ENCODE measurements around the gene ADRA2C. TPM values are rescaled to one million over a fixed set of nuclear protein-coding genes. Genes with fewer than 3 reads are reported as not detected.
A peak's percentile ranks its signal among the peaks of the same experiment; 100 is the strongest.

ADRA2C gene
- polyA plus RNA-seq, result not detected

- Mint-ChIP-seq H3K36me3 (no peaks in the 10 kb centered on the region), H3K9me3 (peaks cover 0 to 2% (median 0%) of the 10 kb centered on the region in 6 donors), H3K4me1 (peaks cover 6 to 11% of the 10 kb centered on the region in 2 donors), H3K4me3 (peak within 1 kb of the TSS in 4 of 5 donors; percentile 18 to 61 (median 49)), H3K27ac (no peak within 1 kb of the TSS), H3K27me3 (ENCODE audit: low read depth in 3 of 3) (peaks cover 6 to 19% (median 8%) of the 10 kb centered on the region in 3 donors)
- no peak for DNase-seq
These were observed at the start of gene ADRA2C for GRCh38 chr4:3766036-3766784. ADRA2C (plus strand) TSS chr4:3766385; CDS start chr4:3766607, 222 bp downstream.

- Mint-ChIP-seq H3K9me3 (peaks cover 0 to 5% (median 0%) of the 10 kb centered on the region in 6 donors), H3K27ac (no peak overlapping the region)
These were observed 49.5 kb upstream of the ADRA2C start for GRCh38 chr4:3716631-3717235.

DNA sequence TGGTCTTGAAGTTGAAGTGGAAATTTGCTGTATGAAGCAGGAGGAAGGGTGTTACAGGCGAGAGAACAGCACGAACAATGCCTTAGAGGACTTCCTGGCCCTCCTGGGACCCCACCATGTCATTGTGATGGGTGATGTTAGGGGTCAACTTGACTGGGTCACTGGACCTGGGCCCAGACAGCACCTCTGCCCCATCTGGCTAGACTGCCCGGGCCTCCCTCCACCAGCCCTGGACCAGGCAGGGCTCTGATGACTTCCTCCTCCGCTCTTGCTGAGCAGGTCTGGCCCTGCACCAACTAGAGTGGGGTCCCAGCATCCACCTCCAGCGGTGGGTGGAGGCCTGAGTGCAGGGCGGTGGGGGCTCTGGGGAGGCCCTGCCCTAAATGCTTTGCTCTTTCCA lies 48.9 kb upstream of the ADRA2C start:
- H3K36me3 Mint-ChIP-seq, result peaks cover 0 to 5% (median 5%) of the 10 kb centered on the region in 3 donors
- no peak overlapping the region for H3K4me3 Mint-ChIP-seq
- peaks cover 0 to 5% (median 0%) of the 10 kb centered on the region in 6 donors for H3K9me3 Mint-ChIP-seq
- DNase-seq, result no peak
- H3K27me3 Mint-ChIP-seq (ENCODE audit: low read depth in 3 of 3), result peaks cover 0 to 11% (median 4%) of the 10 kb centered on the region in 3 donors
- no peaks in the 10 kb centered on the region for H3K4me1 Mint-ChIP-seq
- H3K27ac Mint-ChIP-seq, result no peak overlapping the region

More at GRCh38 chr4:3716631-3717235, 49.5 kb upstream of the ADRA2C start:
- Mint-ChIP-seq H3K4me1 (no peaks in the 10 kb centered on the region), H3K36me3 (peaks cover 0 to 5% (median 5%) of the 10 kb centered on the region in 3 donors), H3K4me3 (no peak overlapping the region), H3K27me3 (ENCODE audit: low read depth in 3 of 3) (peaks cover 0 to 11% (median 4%) of the 10 kb centered on the region in 3 donors)
- no peak for DNase-seq

DNA sequence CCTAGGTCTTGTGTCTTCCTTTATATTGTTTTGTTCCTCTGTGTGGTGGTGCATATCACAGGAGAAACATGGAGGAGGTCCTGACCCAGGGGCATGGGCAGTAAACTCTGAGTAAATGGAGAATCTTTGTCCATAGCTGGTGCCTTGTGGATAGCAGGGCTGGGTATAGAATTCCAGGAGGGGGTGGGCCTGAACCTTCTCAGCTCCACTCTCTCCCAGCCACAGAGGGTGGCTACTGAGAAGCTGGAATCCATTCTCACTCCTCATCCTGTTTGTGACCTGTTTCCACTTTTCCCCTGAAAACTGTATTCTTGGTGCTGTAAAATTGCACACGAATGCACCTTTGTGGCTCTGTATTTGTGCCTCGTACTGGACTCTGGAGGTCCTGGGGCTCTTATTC lies 47.7 kb upstream of the ADRA2C start:
- no peaks in the 10 kb centered on the region for H3K4me1 Mint-ChIP-seq

DNA sequence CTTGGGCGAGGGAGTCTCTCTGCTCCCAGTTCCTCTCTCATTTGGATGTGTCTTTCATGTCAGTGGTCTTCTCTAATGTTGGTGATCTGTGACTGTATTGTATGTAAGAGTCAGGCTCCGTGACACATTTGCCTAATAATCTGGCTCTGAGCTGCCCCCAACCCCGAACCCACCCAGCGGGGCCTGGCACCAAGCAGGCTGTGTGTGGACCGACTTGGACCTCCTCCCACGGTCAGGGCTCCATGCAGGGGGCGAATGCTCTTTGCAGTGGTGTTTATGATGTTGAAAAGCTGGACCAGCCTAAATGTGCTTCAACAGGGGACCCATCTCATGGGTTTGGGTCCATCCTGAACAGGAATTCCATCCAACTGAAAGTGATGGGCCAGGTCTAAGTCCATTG lies 47.0 kb upstream of the ADRA2C start:
- H3K9me3 Mint-ChIP-seq, result peaks cover 0 to 5% (median 0%) of the 10 kb centered on the region in 6 donors
- DNase-seq, result no peak
- no peaks in the 10 kb centered on the region for H3K4me1 Mint-ChIP-seq
- H3K4me3 Mint-ChIP-seq, result no peak overlapping the region
- H3K27me3 Mint-ChIP-seq (ENCODE audit: low read depth in 3 of 3), result peaks cover 0 to 11% (median 1%) of the 10 kb centered on the region in 3 donors
- no peak overlapping the region for H3K27ac Mint-ChIP-seq
- peaks cover 0 to 5% (median 5%) of the 10 kb centered on the region in 3 donors for H3K36me3 Mint-ChIP-seq

More for the DNA sequence above, 47.7 kb upstream of the ADRA2C start:
- Mint-ChIP-seq H3K4me3 (no peak overlapping the region), H3K27ac (no peak overlapping the region), H3K36me3 (peaks cover 0 to 5% (median 5%) of the 10 kb centered on the region in 3 donors), H3K9me3 (peaks cover 0 to 5% (median 0%) of the 10 kb centered on the region in 6 donors), H3K27me3 (ENCODE audit: low read depth in 3 of 3) (peaks cover 0 to 11% (median 2%) of the 10 kb centered on the region in 3 donors)
- DNase-seq, result no peak

- Mint-ChIP-seq H3K27ac (no peak overlapping the region), H3K4me1 (no peaks in the 10 kb centered on the region), H3K4me3 (no peak overlapping the region), H3K27me3 (ENCODE audit: low read depth in 3 of 3) (peaks cover 1 to 16% (median 1%) of the 10 kb centered on the region in 3 donors), H3K36me3 (peaks cover 0 to 5% (median 5%) of the 10 kb centered on the region in 3 donors), H3K9me3 (peaks cover 0 to 5% (median 0%) of the 10 kb centered on the region in 6 donors)
- no peak for DNase-seq
These were observed 46.3 kb upstream of the ADRA2C start for GRCh38 chr4:3719836-3720235.

GRCh38 chr4:3720466-3720865 lies 45.7 kb upstream of the ADRA2C start:
- H3K27ac Mint-ChIP-seq, result no peak overlapping the region
- peaks cover 0 to 5% (median 5%) of the 10 kb centered on the region in 3 donors for H3K36me3 Mint-ChIP-seq
- peaks cover 1 to 16% (median 1%) of the 10 kb centered on the region in 3 donors for H3K27me3 Mint-ChIP-seq (ENCODE audit: low read depth in 3 of 3)

DNA sequence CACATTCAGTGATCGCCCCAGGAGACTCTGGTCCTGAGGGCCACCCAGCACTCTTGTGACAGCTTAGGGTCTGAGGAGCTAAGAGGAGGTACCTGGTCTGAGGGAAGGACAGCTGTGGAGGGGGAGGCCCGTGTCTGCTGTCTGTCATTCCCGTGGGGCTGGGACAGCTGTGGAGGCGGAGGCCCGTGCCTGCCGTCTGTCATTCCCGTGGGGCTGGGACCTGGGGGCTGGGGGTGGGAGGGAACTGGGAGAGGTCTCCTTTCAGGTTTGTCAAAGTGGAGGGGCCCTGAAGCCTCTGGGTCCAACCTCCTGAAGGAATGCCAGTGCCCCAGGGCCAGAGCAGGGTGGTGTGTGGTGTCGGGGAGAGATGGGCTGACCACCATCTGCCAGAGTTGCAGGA lies 45.0 kb upstream of the ADRA2C start:
- Mint-ChIP-seq H3K36me3 (peaks cover 0 to 5% (median 5%) of the 10 kb centered on the region in 3 donors), H3K27me3 (ENCODE audit: low read depth in 3 of 3) (peaks cover 1 to 16% (median 3%) of the 10 kb centered on the region in 3 donors), H3K27ac (no peak overlapping the region), H3K4me3 (no peak overlapping the region), H3K9me3 (peaks cover 0 to 5% (median 0%) of the 10 kb centered on the region in 6 donors), H3K4me1 (no peaks in the 10 kb centered on the region)
- no peak for DNase-seq

More at GRCh38 chr4:3720466-3720865, 45.7 kb upstream of the ADRA2C start:
- peaks cover 0 to 5% (median 0%) of the 10 kb centered on the region in 6 donors for H3K9me3 Mint-ChIP-seq
- no peak overlapping the region for H3K4me3 Mint-ChIP-seq
- no peaks in the 10 kb centered on the region for H3K4me1 Mint-ChIP-seq
- no peak for DNase-seq

- Mint-ChIP-seq H3K4me1 (no peaks in the 10 kb centered on the region), H3K27me3 (ENCODE audit: low read depth in 3 of 3) (peaks cover 1 to 18% (median 3%) of the 10 kb centered on the region in 3 donors), H3K36me3 (peaks cover 0 to 5% (median 5%) of the 10 kb centered on the region in 3 donors), H3K27ac (no peak overlapping the region), H3K4me3 (no peak overlapping the region), H3K9me3 (peaks cover 0 to 5% (median 0%) of the 10 kb centered on the region in 6 donors)
- DNase-seq, result no peak
These were observed 44.6 kb upstream of the ADRA2C start for GRCh38 chr4:3721627-3722026.

DNA sequence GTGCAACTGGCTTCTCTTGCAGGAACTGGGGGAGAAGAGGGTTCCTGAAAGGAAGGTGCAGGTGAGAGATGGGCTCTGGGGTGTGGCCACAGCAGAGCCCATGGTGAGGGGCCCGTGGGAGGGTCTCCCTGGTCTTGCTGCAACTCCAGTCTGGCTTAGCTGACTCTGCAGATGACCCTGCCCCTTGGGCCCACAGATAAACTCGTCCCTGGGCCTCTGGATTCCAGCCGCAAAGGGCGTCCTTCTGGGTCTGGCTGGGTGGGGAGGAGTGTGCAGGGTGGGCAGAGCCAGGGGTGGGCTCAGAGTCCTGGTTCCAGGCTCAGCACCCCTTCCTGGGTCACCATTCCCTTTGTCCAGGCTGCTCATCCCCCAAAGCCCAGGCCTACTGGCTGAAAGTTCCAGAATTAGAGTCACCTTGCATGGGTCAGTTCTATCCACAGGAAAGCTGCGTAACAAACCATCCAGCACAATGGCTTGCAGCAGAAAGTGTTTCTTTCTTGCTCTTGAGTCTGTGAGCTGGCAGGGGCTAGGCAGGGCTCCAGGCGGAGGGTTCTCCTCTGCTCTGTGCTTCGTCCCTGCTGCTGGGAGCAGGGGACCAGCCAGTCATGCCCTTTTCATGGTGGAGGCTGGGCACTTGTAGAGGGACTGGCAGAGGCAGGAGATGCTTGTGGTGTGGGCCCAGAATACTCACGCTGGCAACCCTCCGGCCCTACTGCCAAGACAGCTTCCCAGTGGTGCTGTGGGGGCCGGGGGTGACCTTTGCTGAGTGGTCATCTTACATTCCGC lies 43.5 kb upstream of the ADRA2C start:
- Mint-ChIP-seq H3K27ac (no peak overlapping the region), H3K9me3 (peaks cover 0 to 5% (median 0%) of the 10 kb centered on the region in 6 donors), H3K4me1 (no peaks in the 10 kb centered on the region), H3K36me3 (peaks cover 0 to 5% (median 5%) of the 10 kb centered on the region in 3 donors), H3K4me3 (no peak overlapping the region), H3K27me3 (ENCODE audit: low read depth in 3 of 3) (peaks cover 1 to 17% (median 3%) of the 10 kb centered on the region in 3 donors)
- no peak for DNase-seq

- H3K4me3 Mint-ChIP-seq, result no peak overlapping the region
- DNase-seq, result no peak
- peaks cover 1 to 12% (median 2%) of the 10 kb centered on the region in 3 donors for H3K27me3 Mint-ChIP-seq (ENCODE audit: low read depth in 3 of 3)
These were observed 42.9 kb upstream of the ADRA2C start for GRCh38 chr4:3723232-3723642.

DNA sequence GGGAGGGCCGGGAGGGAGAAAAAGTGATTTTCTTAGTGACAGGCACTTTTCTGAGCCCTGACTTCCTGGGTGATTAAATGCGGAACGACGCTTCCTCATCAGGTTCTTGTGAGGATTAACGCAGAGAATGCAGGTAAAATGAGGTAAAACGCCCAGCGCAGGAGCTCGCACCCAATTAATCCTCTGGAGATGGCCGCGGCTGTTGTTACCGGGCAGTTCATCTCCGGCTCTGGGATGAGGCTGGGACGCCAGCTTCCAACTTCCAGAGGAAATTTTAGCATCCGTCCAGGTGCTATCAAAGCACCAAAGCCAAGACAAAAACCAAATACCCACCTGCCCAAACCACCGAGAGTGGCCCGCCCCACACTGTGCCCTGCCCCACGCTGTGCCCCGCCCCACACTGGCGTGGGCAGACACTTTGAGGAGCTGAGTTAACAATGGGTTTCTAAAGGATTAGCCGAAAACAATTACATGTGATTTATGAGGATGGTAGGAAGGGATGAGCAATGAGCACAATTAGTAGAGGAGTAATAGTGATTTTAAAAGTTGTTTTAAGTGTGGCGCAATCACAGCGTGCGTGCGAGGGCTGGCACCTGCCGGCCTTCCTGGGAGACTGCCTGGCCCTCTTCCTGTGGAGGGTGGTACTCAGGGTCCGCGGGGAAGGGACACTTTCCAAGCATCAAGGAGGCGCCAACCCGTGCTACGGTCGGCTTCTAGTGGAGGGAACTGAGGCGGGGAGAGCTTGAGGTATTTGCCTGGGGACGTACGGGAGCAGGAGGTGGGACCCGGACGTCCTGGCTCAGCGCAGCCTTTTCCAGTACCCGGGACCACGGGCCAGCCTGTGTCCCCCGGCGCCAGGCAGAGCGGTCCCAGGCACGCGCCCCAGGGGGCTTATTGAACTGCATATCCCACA lies 41.6 kb upstream of the ADRA2C start:
- H3K9me3 Mint-ChIP-seq, result no peaks in the 10 kb centered on the region
- no peaks in the 10 kb centered on the region for H3K36me3 Mint-ChIP-seq
- H3K27ac Mint-ChIP-seq, result no peak overlapping the region
- no peaks in the 10 kb centered on the region for H3K4me1 Mint-ChIP-seq
- no peak overlapping the region for H3K4me3 Mint-ChIP-seq
- no peak for DNase-seq
- peaks cover 3 to 7% (median 6%) of the 10 kb centered on the region in 3 donors for H3K27me3 Mint-ChIP-seq (ENCODE audit: low read depth in 3 of 3)

More at GRCh38 chr4:3723232-3723642, 42.9 kb upstream of the ADRA2C start:
- Mint-ChIP-seq H3K9me3 (peaks cover 0 to 5% (median 0%) of the 10 kb centered on the region in 6 donors), H3K27ac (no peak overlapping the region), H3K36me3 (peaks cover 0 to 5% (median 5%) of the 10 kb centered on the region in 3 donors), H3K4me1 (no peaks in the 10 kb centered on the region)
